Smooth muscle cell (in vitro differentiated cells): Measurements from ENCODE around the gene NACC1. TPM values are rescaled to one million over a fixed set of nuclear protein-coding genes. Genes with fewer than 3 reads are reported as not detected.

Source experiments
- DNase-seq: peaks from one replicate; lab custom pipeline; 2025; ENCODE audit not compliant: unreplicated experiment; lab: John Stamatoyannopoulos, UW
- H2AFZ ChIP-seq: fragments of 200-600 bp; sonication (generic); 2 replicates; pipeline ENCODE4 v1.6.0; 2016; ENCODE audit warnings: antibody characterized with exemption, low read depth, mild to moderate bottlenecking
- H3F3A ChIP-seq: fragments of 200-600 bp; sonication (generic); 2 replicates; pipeline ENCODE4 v1.6.0; 2017; ENCODE audit warnings: antibody characterized with exemption, low read depth
- H3K27ac ChIP-seq: fragments of 200-600 bp; sonication (generic); 2 replicates; pipeline ENCODE4 v1.5.1; 2016; ENCODE audit warnings: low read depth, mild to moderate bottlenecking
- H3K27me3 ChIP-seq: fragments of 200-600 bp; sonication (generic); 2 replicates; pipeline ENCODE4 v1.6.1; 2016; ENCODE audit warnings: low read depth, mild to moderate bottlenecking
- H3K36me3 ChIP-seq: fragments of 200-600 bp; sonication (generic); 2 replicates; pipeline ENCODE4 v1.5.1; 2016; ENCODE audit warnings: low read depth
- H3K4me1 ChIP-seq: fragments of 200-600 bp; sonication (generic); 2 replicates; pipeline ENCODE4 v1.5.1; 2016; ENCODE audit warnings: low read depth
- H3K4me2 ChIP-seq: fragments of 200-600 bp; sonication (generic); 2 replicates; pipeline ENCODE4 v1.6.0; 2016; ENCODE audit warnings: mild to moderate bottlenecking
- H3K4me3 ChIP-seq: fragments of 200-600 bp; sonication (generic); 2 replicates; pipeline ENCODE4 v1.5.1; 2016; ENCODE audit warnings: mild to moderate bottlenecking
- H3K79me2 ChIP-seq: fragments of 200-600 bp; sonication (generic); 2 replicates; pipeline ENCODE4 v1.6.0; 2016; ENCODE audit warnings: low read depth, mild to moderate bottlenecking
- H3K9ac ChIP-seq: fragments of 200-600 bp; sonication (generic); 2 replicates; pipeline ENCODE4 v1.6.0; 2016; ENCODE audit warnings: low read depth
- H3K9me3 ChIP-seq: fragments of 200-600 bp; sonication (generic); replicated peaks from 2 replicates; pipeline ENCODE4 v1.5.1; 2016; ENCODE audit warnings: low read depth
- H4K20me1 ChIP-seq: fragments of 200-600 bp; sonication (generic); 2 replicates; pipeline ENCODE4 v1.6.0; 2016; ENCODE audit warnings: low read depth
- WGBS: methylation state at CpG from one replicate; pipeline ENCODE4 v1.1.7; 2016; ENCODE audit warnings: low lambda C conversion rate; 5-methylcytosine and 5-hydroxymethylcytosine counted together
- polyA plus RNA-seq: library from polyadenylated mRNA; unstranded; fragments of >200 nt; fragmentation: Nextera tagmentation; extraction: Ambion mirVana; gene quantifications from 2 replicates; pipeline ENCODE4 v1.2.1, GENCODE V29; 2016
- total RNA-seq: library from RNA; depleted of rRNA; stranded (reverse); fragments of >200 nt; gene quantifications from 2 replicates; pipeline ENCODE4 v1.2.3, GENCODE V29; 2014
- TF ChIP-seq, protein P1 (sequence below): fragments of 200-600 bp; sonication (generic); IDR thresholded peaks from 2 replicates; pipeline ENCODE4 v1.5.1; 2017; ENCODE audit warnings: borderline replicate concordance, mild to moderate bottlenecking, antibody characterized with exemption; ENCODE audit not compliant: insufficient read depth, poor library complexity, severe bottlenecking

NACC1 gene
- total and polyA plus RNA-seq, 2 experiments from 2014 or later = 9.9 to 44.6 TPM

DNA sequence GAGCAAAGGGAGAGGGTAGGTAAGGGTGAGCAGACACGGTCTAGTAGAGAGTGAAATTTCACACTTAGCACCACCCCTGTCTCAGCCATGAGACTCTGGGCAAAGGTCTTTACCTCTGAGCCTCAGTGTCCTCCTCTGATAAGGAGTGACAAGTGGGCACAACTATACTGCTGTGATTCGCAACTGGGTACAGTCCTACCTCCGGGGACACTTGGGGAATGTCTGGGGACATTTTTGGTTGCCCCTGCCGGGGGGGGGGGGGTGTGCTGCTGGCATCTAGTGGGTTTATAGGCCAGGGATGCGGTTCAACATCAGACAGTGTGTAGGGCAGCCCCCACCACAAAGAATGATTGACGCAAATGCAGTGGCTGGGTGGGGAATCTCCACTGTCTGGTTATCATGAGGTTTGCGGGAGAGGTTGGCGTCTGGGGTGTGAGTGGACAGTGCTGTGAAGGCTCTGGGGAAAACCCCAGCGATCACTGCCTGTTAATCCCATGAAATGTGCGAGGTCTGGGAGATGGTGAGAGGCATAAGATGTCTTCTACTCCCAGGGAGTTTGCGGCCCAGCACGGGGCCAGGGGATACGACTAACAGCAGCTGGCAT lies 4.3 kb downstream of the NACC1 start:
- peaks cover 26% of the 10 kb centered on the region for H3K4me1 ChIP-seq
- H3K36me3 ChIP-seq = no peaks in the 10 kb centered on the region
- H4K20me1 ChIP-seq = peaks cover 86% of the 10 kb centered on the region
- H3K27me3 ChIP-seq = no peaks in the 10 kb centered on the region
- H3K9ac ChIP-seq = peak overlapping the region; percentile 68
- H3K9me3 ChIP-seq = no peaks in the 10 kb centered on the region
- TF ChIP-seq, protein P1, sequence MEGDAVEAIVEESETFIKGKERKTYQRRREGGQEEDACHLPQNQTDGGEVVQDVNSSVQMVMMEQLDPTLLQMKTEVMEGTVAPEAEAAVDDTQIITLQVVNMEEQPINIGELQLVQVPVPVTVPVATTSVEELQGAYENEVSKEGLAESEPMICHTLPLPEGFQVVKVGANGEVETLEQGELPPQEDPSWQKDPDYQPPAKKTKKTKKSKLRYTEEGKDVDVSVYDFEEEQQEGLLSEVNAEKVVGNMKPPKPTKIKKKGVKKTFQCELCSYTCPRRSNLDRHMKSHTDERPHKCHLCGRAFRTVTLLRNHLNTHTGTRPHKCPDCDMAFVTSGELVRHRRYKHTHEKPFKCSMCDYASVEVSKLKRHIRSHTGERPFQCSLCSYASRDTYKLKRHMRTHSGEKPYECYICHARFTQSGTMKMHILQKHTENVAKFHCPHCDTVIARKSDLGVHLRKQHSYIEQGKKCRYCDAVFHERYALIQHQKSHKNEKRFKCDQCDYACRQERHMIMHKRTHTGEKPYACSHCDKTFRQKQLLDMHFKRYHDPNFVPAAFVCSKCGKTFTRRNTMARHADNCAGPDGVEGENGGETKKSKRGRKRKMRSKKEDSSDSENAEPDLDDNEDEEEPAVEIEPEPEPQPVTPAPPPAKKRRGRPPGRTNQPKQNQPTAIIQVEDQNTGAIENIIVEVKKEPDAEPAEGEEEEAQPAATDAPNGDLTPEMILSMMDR = no peak
- 43% methylated on average over 12 of the region's 13 CpGs for WGBS
- H3K79me2 ChIP-seq = peaks cover 87% of the 10 kb centered on the region
- peak; percentile 14 for DNase-seq
- no peak overlapping the region for H2AFZ ChIP-seq
- H3F3A ChIP-seq = no peaks in the 10 kb centered on the region
- H3K4me2 ChIP-seq = peak overlapping the region; percentile 44
- H3K27ac ChIP-seq = peak overlapping the region; percentile 87
- H3K4me3 ChIP-seq = no peak overlapping the region

DNA sequence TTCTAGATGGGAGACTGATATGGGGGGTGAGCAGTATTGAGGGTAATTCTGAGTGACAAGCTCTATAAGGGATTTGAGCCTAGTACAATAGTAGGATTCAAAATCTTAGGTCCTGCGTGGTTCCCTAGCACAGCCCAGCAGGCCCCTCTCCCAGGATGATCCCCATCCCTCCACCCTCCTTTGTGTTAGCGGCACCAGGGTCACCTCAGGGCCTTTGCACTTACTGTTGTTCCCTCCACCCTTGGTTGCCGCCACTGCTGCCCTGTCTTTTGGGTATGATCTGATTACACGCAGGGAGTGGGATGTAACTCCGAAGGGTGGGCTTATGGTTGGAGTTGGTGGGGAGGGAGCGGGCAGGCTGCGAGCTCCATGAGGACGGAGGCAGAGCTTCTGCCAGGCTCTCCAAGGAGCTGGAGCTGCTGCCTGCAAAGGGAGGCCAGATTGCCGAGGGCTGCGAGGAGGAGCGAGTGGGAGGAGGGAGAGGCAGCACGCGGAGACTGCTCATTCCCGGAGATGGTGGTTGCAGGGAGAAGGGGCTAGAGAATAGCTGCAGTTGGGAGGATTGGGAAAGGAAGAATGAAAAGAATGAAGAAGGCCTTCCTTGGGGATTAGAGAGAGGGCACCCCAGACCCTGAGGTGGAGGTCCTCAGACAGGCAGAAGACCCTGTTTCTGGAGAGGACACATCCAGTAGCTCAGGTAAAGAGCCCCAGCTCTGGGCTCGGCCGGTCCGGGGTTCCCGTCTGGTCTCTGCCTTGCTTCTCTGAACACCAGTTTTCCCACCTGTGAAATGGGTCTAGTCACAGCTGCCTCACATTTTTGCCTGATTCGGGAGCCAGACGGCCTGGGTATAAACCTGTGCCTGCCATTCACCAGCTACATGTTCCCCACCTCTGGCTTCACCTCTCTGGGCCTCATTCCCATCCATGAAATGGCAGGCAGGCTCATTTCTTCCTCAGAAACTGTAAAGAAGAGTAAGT lies 5.2 kb downstream of the NACC1 start:
- no peaks in the 10 kb centered on the region for H3K27me3 ChIP-seq
- whole genome bisulfite sequencing = 85% methylated on average over 20 of the region's 20 CpGs
- peaks cover 95% of the 10 kb centered on the region for H4K20me1 ChIP-seq
- no peaks in the 10 kb centered on the region for H3K9me3 ChIP-seq
- H3F3A ChIP-seq = no peaks in the 10 kb centered on the region
- DNase-seq = no peak
- TF ChIP-seq, protein P1 = no peak
- peak overlapping the region; percentile 87 for H3K27ac ChIP-seq
- peak overlapping the region; percentile 41 for H3K4me2 ChIP-seq
- H3K36me3 ChIP-seq = no peaks in the 10 kb centered on the region
- no peak overlapping the region for H2AFZ ChIP-seq
- peaks cover 26% of the 10 kb centered on the region for H3K4me1 ChIP-seq
- peak overlapping the region; percentile 68 for H3K9ac ChIP-seq
- peaks cover 96% of the 10 kb centered on the region for H3K79me2 ChIP-seq
- H3K4me3 ChIP-seq = no peak overlapping the region

DNA sequence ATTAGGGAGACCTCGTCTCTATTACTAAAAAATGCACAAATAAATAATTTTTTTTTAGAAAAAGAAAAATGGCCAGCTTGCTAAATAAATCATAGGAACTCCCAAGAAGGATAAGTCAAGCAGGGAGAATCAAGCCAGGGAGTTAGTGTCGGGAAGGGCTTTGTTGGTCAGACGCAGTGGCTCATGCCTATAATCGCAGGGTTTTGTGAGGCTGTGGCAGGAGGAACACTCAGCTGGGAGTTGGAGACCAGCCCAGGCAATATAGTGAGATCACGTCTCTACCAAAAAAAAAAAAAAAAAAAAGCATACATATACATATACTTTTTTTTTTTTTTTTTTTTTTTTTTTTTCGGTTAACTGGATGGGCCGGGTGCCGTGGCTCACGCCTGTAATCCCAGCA lies 9.0 kb downstream of the NACC1 start:
- no peaks in the 10 kb centered on the region for H3K27me3 ChIP-seq
- H3K79me2 ChIP-seq = peaks cover 96% of the 10 kb centered on the region
- no peak overlapping the region for H3K4me2 ChIP-seq
- H3K4me1 ChIP-seq = peaks cover 7% of the 10 kb centered on the region
- no peak overlapping the region for H3K9ac ChIP-seq
- H3K36me3 ChIP-seq = no peaks in the 10 kb centered on the region
- peaks cover 5% of the 10 kb centered on the region for H3F3A ChIP-seq
- no peak overlapping the region for H3K4me3 ChIP-seq
- TF ChIP-seq, protein P1 = no peak
- peaks cover 99% of the 10 kb centered on the region for H4K20me1 ChIP-seq
- 98% methylated on average over 7 of the region's 9 CpGs for WGBS
- H2AFZ ChIP-seq = no peak overlapping the region
- DNase-seq = no peak
- H3K9me3 ChIP-seq = no peaks in the 10 kb centered on the region
- no peak overlapping the region for H3K27ac ChIP-seq
